Neuron (in vitro differentiated cells): ENCODE measurements around the gene SFRP5.

Experiments
- H2AFZ ChIP-seq: one replicate; pipeline ENCODE4 v1.6.1; 2013; ENCODE audit warnings: low read depth, mild to moderate bottlenecking, inconsistent platforms, low read length, moderate library complexity
- H3K27me3 ChIP-seq: one replicate; pipeline ENCODE4 v1.6.1; 2013; ENCODE audit warnings: low read length; ENCODE audit not compliant: insufficient read depth
- H3K36me3 ChIP-seq: one replicate; pipeline ENCODE4 v1.6.1; 2013; ENCODE audit warnings: low read length; ENCODE audit not compliant: insufficient read depth
- H3K4me1 ChIP-seq: one replicate; pipeline ENCODE4 v1.6.1; 2013; ENCODE audit warnings: low read length; ENCODE audit not compliant: insufficient read depth
- H3K4me3 ChIP-seq: 2 replicates; pipeline ENCODE4 v1.5.1; 2013; ENCODE audit warnings: mild to moderate bottlenecking, low read length, moderate library complexity
- H3K9me3 ChIP-seq: one replicate; pipeline ENCODE4 v1.6.1; 2013; ENCODE audit warnings: low read length

The SFRP5 gene

GRCh38 chr10:97736403-97736901 is 35.3 kb downstream of the SFRP5 start:
- Histone ChIP-seq H2AFZ (peak overlapping the region; percentile 36), H3K36me3 (peaks cover 18% of the 10 kb centered on the region), H3K4me3 (no peak overlapping the region), H3K27me3 (no peaks in the 10 kb centered on the region), H3K4me1 (peaks cover 12% of the 10 kb centered on the region), H3K9me3 (no peaks in the 10 kb centered on the region)

- peaks cover 5% of the 10 kb centered on the region for H3K36me3 ChIP-seq
- no peak overlapping the region for H3K4me3 ChIP-seq
- no peaks in the 10 kb centered on the region for H3K27me3 ChIP-seq
- H2AFZ ChIP-seq: no peak overlapping the region
- no peaks in the 10 kb centered on the region for H3K9me3 ChIP-seq
- peaks cover 12% of the 10 kb centered on the region for H3K4me1 ChIP-seq
Measured at GRCh38 chr10:97734021-97734420, 37.8 kb downstream of the SFRP5 start.

GRCh38 chr10:97733256-97733655 is 38.5 kb downstream of the SFRP5 start:
- H3K4me1 ChIP-seq: peaks cover 7% of the 10 kb centered on the region
- H3K36me3 ChIP-seq: no peaks in the 10 kb centered on the region
- H3K4me3 ChIP-seq: no peak overlapping the region
- H3K27me3 ChIP-seq: no peaks in the 10 kb centered on the region
- H2AFZ ChIP-seq: no peak overlapping the region
- no peaks in the 10 kb centered on the region for H3K9me3 ChIP-seq

DNA sequence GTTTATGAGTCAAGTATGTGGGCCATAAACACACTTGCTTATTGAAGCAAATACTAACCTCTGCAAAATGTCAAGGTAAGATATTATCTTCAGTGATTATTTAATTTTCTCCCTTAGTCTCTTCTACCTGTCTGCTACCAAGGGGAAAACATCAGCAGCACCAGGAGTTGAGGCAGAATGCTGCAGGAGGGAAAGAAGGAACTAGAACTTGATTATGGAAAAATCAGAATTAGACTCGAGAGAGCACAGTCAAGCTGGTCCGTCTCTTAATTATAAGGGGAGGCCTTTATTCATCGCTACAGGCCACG is 39.8 kb downstream of the SFRP5 start:
- no peak overlapping the region for H2AFZ ChIP-seq
- H3K4me1 ChIP-seq: no peaks in the 10 kb centered on the region
- no peaks in the 10 kb centered on the region for H3K9me3 ChIP-seq
- H3K4me3 ChIP-seq: no peak overlapping the region
- H3K27me3 ChIP-seq: no peaks in the 10 kb centered on the region
- H3K36me3 ChIP-seq: no peaks in the 10 kb centered on the region

- Histone ChIP-seq H3K27me3 (no peaks in the 10 kb centered on the region), H3K4me3 (no peak overlapping the region), H3K36me3 (no peaks in the 10 kb centered on the region), H2AFZ (no peak overlapping the region), H3K4me1 (no peaks in the 10 kb centered on the region), H3K9me3 (no peaks in the 10 kb centered on the region)
Measured at GRCh38 chr10:97731346-97732051, 40.3 kb downstream of the SFRP5 start.

GRCh38 chr10:97729014-97729413 is 42.8 kb downstream of the SFRP5 start:
- no peaks in the 10 kb centered on the region for H3K36me3 ChIP-seq
- H3K4me3 ChIP-seq: no peak overlapping the region
- no peak overlapping the region for H2AFZ ChIP-seq
- no peaks in the 10 kb centered on the region for H3K9me3 ChIP-seq
- no peaks in the 10 kb centered on the region for H3K4me1 ChIP-seq
- no peaks in the 10 kb centered on the region for H3K27me3 ChIP-seq

DNA sequence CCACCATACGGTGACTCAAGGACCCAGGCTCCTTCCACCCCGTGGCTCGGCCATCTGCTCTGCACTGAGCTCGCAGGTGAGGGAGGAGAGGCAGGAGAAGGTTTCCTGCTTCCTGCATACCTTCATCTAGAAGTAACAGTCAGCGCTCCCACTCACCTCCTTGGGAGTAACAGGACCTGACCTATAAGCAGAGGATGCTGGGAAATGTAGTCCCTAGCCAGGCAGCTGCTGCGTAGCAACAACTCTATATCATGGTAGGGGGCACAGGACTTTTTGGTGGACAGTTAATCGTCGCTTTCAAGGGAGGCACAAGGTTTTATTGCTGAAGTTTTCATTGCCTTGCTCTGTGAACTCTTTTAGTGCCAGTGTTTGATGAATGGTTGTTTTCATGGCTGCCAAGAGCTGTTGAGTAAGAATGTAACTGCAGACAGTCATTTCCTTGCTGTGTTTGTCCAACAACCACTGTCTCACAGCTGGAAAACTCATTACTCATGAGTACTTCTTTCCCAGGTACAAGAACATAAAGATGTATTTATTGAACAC is 45.1 kb downstream of the SFRP5 start:
- Histone ChIP-seq H3K9me3 (no peaks in the 10 kb centered on the region), H2AFZ (no peak overlapping the region), H3K4me1 (no peaks in the 10 kb centered on the region), H3K27me3 (no peaks in the 10 kb centered on the region), H3K4me3 (no peak overlapping the region), H3K36me3 (no peaks in the 10 kb centered on the region)

DNA sequence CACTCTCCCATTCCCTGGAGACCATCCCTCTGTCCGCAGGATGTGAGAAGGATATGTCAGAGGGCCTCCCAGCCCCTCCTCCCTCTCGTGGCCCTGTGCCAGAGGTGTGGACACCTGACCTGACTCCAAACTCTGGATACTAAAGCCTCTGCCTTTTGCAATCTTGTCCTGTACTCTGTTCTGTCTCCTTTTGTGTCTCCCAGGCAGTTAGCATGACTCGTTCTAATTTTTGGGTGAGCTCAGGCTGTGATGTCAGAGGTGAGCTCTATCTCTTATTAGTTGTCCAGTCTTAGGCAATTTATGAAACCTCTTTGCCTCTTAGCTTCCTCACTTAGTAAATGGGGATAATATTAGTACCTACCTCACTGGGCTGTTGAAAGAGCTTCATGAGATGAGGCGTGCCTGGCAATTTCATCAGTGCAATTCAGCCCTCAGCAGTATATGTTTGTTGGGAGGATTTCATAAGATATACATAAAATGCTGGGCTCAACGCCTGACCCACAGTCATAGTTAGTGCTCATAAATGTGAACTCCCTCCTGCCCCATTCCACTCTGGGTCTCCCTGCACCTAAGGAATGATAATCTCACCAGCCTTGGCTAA is 47.4 kb downstream of the SFRP5 start:
- peaks cover 2% of the 10 kb centered on the region for H3K4me1 ChIP-seq
- H2AFZ ChIP-seq: no peak overlapping the region
- H3K36me3 ChIP-seq: no peaks in the 10 kb centered on the region
- H3K9me3 ChIP-seq: no peaks in the 10 kb centered on the region
- no peaks in the 10 kb centered on the region for H3K27me3 ChIP-seq
- no peak overlapping the region for H3K4me3 ChIP-seq

DNA sequence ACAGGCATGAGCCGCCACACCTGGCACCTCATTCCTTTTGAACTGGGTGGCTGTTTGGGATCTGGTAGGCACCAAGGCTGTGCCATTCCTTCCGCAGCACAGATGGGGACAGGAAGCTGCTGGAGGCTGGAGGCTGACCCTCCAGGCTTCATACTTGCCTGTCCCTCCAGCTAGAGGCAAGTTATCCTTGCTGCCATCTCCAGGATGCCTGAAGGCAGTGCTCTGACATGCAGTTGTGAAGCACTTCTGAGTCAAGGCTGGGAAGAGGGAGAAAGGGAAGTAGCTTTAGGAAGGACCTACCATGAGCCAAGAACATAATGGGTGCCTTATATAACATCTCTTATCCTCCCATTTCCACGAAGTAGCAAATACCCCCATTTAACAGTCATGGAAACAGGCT is 48.8 kb downstream of the SFRP5 start:
- no peaks in the 10 kb centered on the region for H3K9me3 ChIP-seq

DNA sequence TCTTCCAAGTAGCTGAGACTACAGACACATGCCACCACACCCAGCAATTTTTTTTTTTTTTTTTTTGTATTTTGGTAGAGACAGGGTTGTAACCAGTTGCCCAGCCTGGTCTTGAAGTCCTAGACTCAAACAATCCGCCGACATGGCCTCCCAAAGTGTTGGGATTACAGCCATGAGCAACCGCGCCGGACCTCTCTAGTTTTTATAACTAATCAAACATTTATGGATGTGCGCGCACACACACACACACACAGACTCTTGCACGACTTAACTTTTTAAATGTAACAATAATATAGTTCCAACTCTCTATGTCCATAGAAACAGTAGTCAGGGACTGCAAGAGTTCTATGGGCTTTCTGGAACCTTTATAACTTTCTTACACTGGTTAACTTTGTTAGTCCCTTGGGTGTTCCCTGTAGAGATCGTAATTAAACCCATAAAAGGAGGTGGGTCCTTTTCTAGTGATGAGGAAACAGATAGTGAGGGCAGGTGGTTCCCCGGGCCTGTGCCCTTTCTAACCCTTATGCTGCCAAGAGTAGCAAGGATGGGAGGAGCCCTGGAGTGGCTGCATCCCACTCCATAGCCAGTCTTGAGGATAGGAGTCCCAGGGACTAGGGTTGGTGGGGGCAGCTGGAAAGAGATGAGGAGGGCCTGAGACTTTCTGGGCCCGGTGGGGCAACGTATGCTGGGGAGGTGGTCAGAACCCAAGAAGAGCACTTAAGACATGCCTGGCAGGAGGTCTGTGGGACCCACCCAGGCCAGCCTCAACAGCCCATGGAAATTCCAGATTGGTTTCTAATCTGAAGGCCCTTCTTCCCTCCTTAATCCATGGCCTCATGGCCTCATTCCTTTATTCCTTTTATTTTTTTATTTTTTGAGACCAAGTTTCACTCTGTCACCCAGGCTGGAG is 49.7 kb downstream of the SFRP5 start:
- H3K4me3 ChIP-seq: no peak overlapping the region

More for the DNA sequence above, 48.8 kb downstream of the SFRP5 start:
- Histone ChIP-seq H3K27me3 (no peaks in the 10 kb centered on the region), H3K4me3 (no peak overlapping the region), H3K36me3 (no peaks in the 10 kb centered on the region), H2AFZ (no peak overlapping the region), H3K4me1 (peaks cover 11% of the 10 kb centered on the region)

DNA sequence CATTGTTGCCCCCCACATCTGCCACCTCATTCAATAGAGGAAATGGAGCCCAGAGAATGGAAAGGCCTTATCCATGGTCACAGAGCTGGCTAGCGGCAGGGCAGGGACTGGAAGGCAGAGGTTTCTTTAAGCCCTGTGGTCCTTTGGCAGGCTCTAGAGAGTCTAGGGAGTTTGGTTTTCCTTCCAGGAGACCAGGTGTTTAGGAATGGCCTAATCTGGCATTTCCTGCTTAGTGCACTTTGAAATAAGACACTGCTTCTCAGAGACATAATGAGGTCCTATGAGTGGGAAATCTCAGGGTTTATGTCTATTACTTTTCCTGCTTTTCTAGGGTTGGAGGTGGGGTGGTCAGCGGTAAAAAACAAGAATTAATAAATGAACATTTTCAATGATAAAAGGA is 52.2 kb downstream of the SFRP5 start:
- Histone ChIP-seq H3K4me3 (no peak overlapping the region), H3K4me1 (peaks cover 11% of the 10 kb centered on the region), H3K27me3 (no peaks in the 10 kb centered on the region), H2AFZ (no peak overlapping the region), H3K9me3 (no peaks in the 10 kb centered on the region), H3K36me3 (no peaks in the 10 kb centered on the region)

More for the DNA sequence above, 49.7 kb downstream of the SFRP5 start:
- Histone ChIP-seq H3K27me3 (no peaks in the 10 kb centered on the region), H3K9me3 (no peaks in the 10 kb centered on the region), H3K4me1 (peaks cover 11% of the 10 kb centered on the region), H3K36me3 (no peaks in the 10 kb centered on the region), H2AFZ (no peak overlapping the region)

DNA sequence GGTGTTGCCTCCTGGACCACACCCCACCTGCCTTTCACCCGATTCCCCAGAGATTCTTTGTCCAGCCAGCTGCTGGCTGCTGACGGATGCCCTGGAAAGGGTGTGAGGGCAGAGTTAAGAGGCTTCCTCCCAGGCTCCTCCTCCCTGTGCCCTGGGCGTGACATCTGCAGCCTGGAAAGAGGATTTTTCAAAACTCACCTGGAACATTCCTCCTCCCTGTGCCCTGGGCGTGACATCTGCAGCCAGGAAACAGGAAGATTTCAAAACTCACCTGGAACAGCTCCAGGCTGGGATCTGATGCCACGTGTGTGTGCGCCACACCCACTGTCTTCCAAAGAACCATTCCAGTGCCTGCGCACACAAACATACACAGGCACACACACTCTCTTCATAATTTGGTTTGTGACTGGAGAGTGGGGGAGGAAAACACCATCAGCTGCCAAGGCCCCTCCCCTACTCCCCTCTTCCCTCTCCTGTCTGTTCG is 53.1 kb downstream of the SFRP5 start:
- H3K36me3 ChIP-seq: no peaks in the 10 kb centered on the region
- H3K4me3 ChIP-seq: no peak overlapping the region
- no peaks in the 10 kb centered on the region for H3K27me3 ChIP-seq
- H3K9me3 ChIP-seq: no peaks in the 10 kb centered on the region
- H3K4me1 ChIP-seq: peaks cover 11% of the 10 kb centered on the region
- no peak overlapping the region for H2AFZ ChIP-seq

DNA sequence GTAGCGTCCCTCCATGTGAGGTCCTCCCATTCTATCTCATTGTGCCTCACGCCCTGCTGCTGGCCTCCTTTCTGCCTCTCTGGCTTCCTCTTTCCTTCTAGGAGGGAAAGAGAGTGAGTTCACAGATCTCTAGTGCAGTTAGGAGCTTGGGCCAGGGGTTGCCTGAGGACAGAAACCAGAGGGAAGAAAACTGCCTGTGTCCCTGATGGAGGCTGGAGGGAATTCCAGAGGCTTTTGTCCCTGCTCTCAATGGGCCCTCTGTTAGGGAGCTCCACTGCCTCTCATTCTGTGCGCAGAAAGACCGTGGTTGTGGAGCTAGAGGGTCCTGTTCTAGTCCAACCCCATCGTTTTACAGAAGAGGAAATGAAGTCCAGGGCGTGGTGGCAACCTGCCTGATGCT is 53.6 kb downstream of the SFRP5 start:
- no peaks in the 10 kb centered on the region for H3K9me3 ChIP-seq
- H2AFZ ChIP-seq: no peak overlapping the region
- peaks cover 11% of the 10 kb centered on the region for H3K4me1 ChIP-seq
- no peaks in the 10 kb centered on the region for H3K36me3 ChIP-seq
- H3K4me3 ChIP-seq: no peak overlapping the region
- no peaks in the 10 kb centered on the region for H3K27me3 ChIP-seq
